BE2C (cell line): ENCODE measurements around the gene SAMD11.
A peak's percentile ranks its signal among the peaks of the same experiment; 100 is the strongest.
"Not testable (repeated sequence)": the region's sequence is repeated elsewhere in the genome, so short reads cannot be mapped to it uniquely, and the experiment has no call there.

Experiments used
- DNase-seq: peaks from one replicate; pipeline ENCODE4 v3.0.0-alpha.2; 2020
- H3K27me3 ChIP-seq: fragments of 250-450 bp; sonication (Bioruptor Pico); 2 replicates; pipeline ENCODE4 v1.5.1; 2020; ENCODE audit warnings: mild to moderate bottlenecking
- H3K36me3 ChIP-seq: fragments of 250-450 bp; sonication (Bioruptor Pico); 2 replicates; pipeline ENCODE4 v1.5.1; 2020; ENCODE audit warnings: mild to moderate bottlenecking
- H3K4me1 ChIP-seq: fragments of 250-450 bp; sonication (Bioruptor Pico); 2 replicates; pipeline ENCODE4 v1.5.1; 2020
- H3K4me3 ChIP-seq: 2 replicates; pipeline ENCODE4 v1.5.1; 2011; ENCODE audit warnings: low read depth, low read length
- H3K9me3 ChIP-seq: fragments of 250-450 bp; sonication (Bioruptor Pico); 2 replicates; pipeline ENCODE4 v1.5.1; 2020
- CTCF ChIP-seq: IDR thresholded peaks from 2 replicates; pipeline ENCODE4 v1.5.1; 2012; ENCODE audit warnings: mild to moderate bottlenecking, low read depth, low read length

Gene SAMD11

GRCh38 chr1:975365-975764 lies 51.6 kb downstream of the SAMD11 start:
- H3K4me1 ChIP-seq: no peaks in the 10 kb centered on the region; the same call in 1 of the 2 replicates
- H3K4me3 ChIP-seq: no peak overlapping the region
- no peaks in the 10 kb centered on the region for H3K36me3 ChIP-seq
- H3K27me3 ChIP-seq: peaks cover 22% of the 10 kb centered on the region
- DNase-seq: no peak
- H3K9me3 ChIP-seq: no peaks in the 10 kb centered on the region
- TF ChIP-seq CTCF: no peak

GRCh38 chr1:975896-976683 lies 52.4 kb downstream of the SAMD11 start:
- H3K4me1 ChIP-seq: no peaks in the 10 kb centered on the region; the same call in 1 of the 2 replicates
- peak; percentile 64 for TF ChIP-seq CTCF
- DNase-seq: peak; percentile 87
- no peaks in the 10 kb centered on the region for H3K36me3 ChIP-seq
- no peaks in the 10 kb centered on the region for H3K9me3 ChIP-seq
- peak overlapping the region; percentile 49 for H3K4me3 ChIP-seq
- peaks cover 23% of the 10 kb centered on the region for H3K27me3 ChIP-seq

- not testable (repeated sequence) for H3K36me3 ChIP-seq
These were observed 53.1 kb downstream of the SAMD11 start for GRCh38 chr1:976791-977190.

GRCh38 chr1:978069-978834 lies 54.5 kb downstream of the SAMD11 start:
- Histone ChIP-seq H3K9me3 (no peaks in the 10 kb centered on the region), H3K36me3 (no peaks in the 10 kb centered on the region), H3K4me3 (no peak overlapping the region), H3K4me1 (no peaks in the 10 kb centered on the region; the same call in 1 of the 2 replicates), H3K27me3 (peaks cover 33% of the 10 kb centered on the region)
- DNase-seq: no peak
- no peak for TF ChIP-seq CTCF

More at GRCh38 chr1:976791-977190, 53.1 kb downstream of the SAMD11 start:
- not testable (repeated sequence) for H3K4me1 ChIP-seq, H3K4me3 ChIP-seq, H3K9me3 ChIP-seq
- H3K27me3 ChIP-seq: peaks cover 25% of the 10 kb centered on the region
- DNase-seq: peak; percentile 39

GRCh38 chr1:978835-979743 lies 55.4 kb downstream of the SAMD11 start:
- peaks cover 40% of the 10 kb centered on the region for H3K27me3 ChIP-seq
- no peak overlapping the region for H3K4me3 ChIP-seq
- TF ChIP-seq CTCF: no peak
- no peak for DNase-seq
- no peaks in the 10 kb centered on the region; the same call in 1 of the 2 replicates for H3K4me1 ChIP-seq
- H3K9me3 ChIP-seq: no peaks in the 10 kb centered on the region
- H3K36me3 ChIP-seq: no peaks in the 10 kb centered on the region

GRCh38 chr1:979744-980072 lies 56.0 kb downstream of the SAMD11 start:
- no peak overlapping the region for H3K4me3 ChIP-seq
- no peak for DNase-seq
- H3K4me1 ChIP-seq: no peaks in the 10 kb centered on the region; the same call in 1 of the 2 replicates
- TF ChIP-seq CTCF: no peak
- H3K9me3 ChIP-seq: no peaks in the 10 kb centered on the region
- no peaks in the 10 kb centered on the region for H3K36me3 ChIP-seq
- peaks cover 42% of the 10 kb centered on the region for H3K27me3 ChIP-seq
